ENCODE results near the gene DYRK1A. TPM values are rescaled to one million over a fixed set of nuclear protein-coding genes. Genes with fewer than 3 reads are reported as not detected.

DYRK1A gene
- total RNA-seq, 5 donors from 2014 or later (not counting 1 experiment from before 2014, with no cell fraction given) = 113 to 149 (median 115) TPM

- CTCF ChIA-PET = no interaction called here
- no peaks in the 10 kb centered on the region for H3K9me3 Mint-ChIP-seq
- H3K4me3 Mint-ChIP-seq = peak overlapping the region in 1 of 3 donors; percentile 57
- no peaks in the 10 kb centered on the region for H3K36me3 ChIP-seq (ENCODE audit: control insufficient read depth in 2 of 2, extremely low read depth in 1 of 2, insufficient read depth in 1 of 2, low read length in 1 of 2)
- H3K9me3 ChIP-seq = no peaks in the 10 kb centered on the region
- no peak for DNase-seq
- H3K27me3 Mint-ChIP-seq = no peaks in the 10 kb centered on the region
- WGBS (ENCODE audit: insufficient coverage) = 43% methylated on average over 1 of the region's 3 CpGs
- H3K27ac ChIP-seq (ENCODE audit: low read length) = no peak overlapping the region
- POLR2A ChIA-PET = no interaction called here
- H3K4me1 Mint-ChIP-seq = peaks cover 89 to 90% (median 89%) of the 10 kb centered on the region in 3 donors
- no peaks in the 10 kb centered on the region for H3K27me3 ChIP-seq (replicated peaks in 1 of 2; ENCODE audit: control insufficient read depth in 2 of 2, extremely low read depth in 1 of 2, insufficient read depth in 2 of 2, low read length in 1 of 2)
- H3K4me3 ChIP-seq (ENCODE audit: control insufficient read depth in 1 of 2, extremely low read depth in 1 of 2, low read length in 1 of 2) = no peak overlapping the region
- ATAC-seq (replicated peaks in 1 of 4) = peak in 1 of 4 experiments; percentile 7
- H3K4me1 ChIP-seq (ENCODE audit: control insufficient read depth in 1 of 2, extremely low read depth in 1 of 2, insufficient read depth in 2 of 2, low read length in 2 of 2) = peaks cover 38 to 66% of the 10 kb centered on the region in 2 experiments
- no peak overlapping the region for H3K27ac Mint-ChIP-seq
- H3K36me3 Mint-ChIP-seq = peaks cover 6% of the 10 kb centered on the region
These were observed 27.2 kb downstream of the DYRK1A start for GRCh38 chr21:37393786-37394185.

GRCh38 chr21:37395961-37396360, 29.4 kb downstream of the DYRK1A start:
- Histone ChIP-seq H3K27ac (ENCODE audit: low read length) (no peak overlapping the region), H3K9me3 (no peaks in the 10 kb centered on the region), H3K4me1 (ENCODE audit: control insufficient read depth in 1 of 2, extremely low read depth in 1 of 2, insufficient read depth in 2 of 2, low read length in 2 of 2) (peaks cover 32 to 55% of the 10 kb centered on the region in 2 experiments), H3K36me3 (ENCODE audit: control insufficient read depth in 2 of 2, extremely low read depth in 1 of 2, insufficient read depth in 1 of 2, low read length in 1 of 2) (no peaks in the 10 kb centered on the region), H3K4me3 (ENCODE audit: control insufficient read depth in 1 of 2, extremely low read depth in 1 of 2, low read length in 1 of 2) (no peak overlapping the region), H3K27me3 (replicated peaks in 1 of 2; ENCODE audit: control insufficient read depth in 2 of 2, extremely low read depth in 1 of 2, insufficient read depth in 2 of 2, low read length in 1 of 2) (no peaks in the 10 kb centered on the region)
- H3K36me3 Mint-ChIP-seq = peaks cover 12% of the 10 kb centered on the region
- peaks cover 0 to 3% (median 0%) of the 10 kb centered on the region in 3 donors for H3K9me3 Mint-ChIP-seq
- peak overlapping the region in 2 of 3 donors; percentile 22 to 52 for H3K4me3 Mint-ChIP-seq
- H3K27ac Mint-ChIP-seq = peak overlapping the region; percentile 14 to 20
- DNase-seq = no peak
- CTCF ChIA-PET = no interaction called here
- no CpG with 5 or more reads among the region's 2 CpGs for WGBS (ENCODE audit: insufficient coverage)
- POLR2A ChIA-PET = no interaction called here
- no peak for ATAC-seq (replicated peaks in 1 of 4)
- no peaks in the 10 kb centered on the region for H3K27me3 Mint-ChIP-seq
- peaks cover 89 to 91% (median 91%) of the 10 kb centered on the region in 3 donors for H3K4me1 Mint-ChIP-seq

GRCh38 chr21:37396855-37397254, 30.3 kb downstream of the DYRK1A start:
- H3K27me3 Mint-ChIP-seq = no peaks in the 10 kb centered on the region
- 92% methylated on average over 4 of the region's 6 CpGs for WGBS (ENCODE audit: insufficient coverage)
- H3K9me3 Mint-ChIP-seq = peaks cover 0 to 6% (median 0%) of the 10 kb centered on the region in 3 donors
- H3K4me1 ChIP-seq (ENCODE audit: control insufficient read depth in 1 of 2, extremely low read depth in 1 of 2, insufficient read depth in 2 of 2, low read length in 2 of 2) = peaks cover 30 to 54% of the 10 kb centered on the region in 2 experiments
- H3K27ac Mint-ChIP-seq = no peak overlapping the region
- H3K36me3 Mint-ChIP-seq = peaks cover 14% of the 10 kb centered on the region
- H3K27ac ChIP-seq (ENCODE audit: low read length) = no peak overlapping the region
- H3K4me1 Mint-ChIP-seq = peaks cover 86 to 88% (median 87%) of the 10 kb centered on the region in 3 donors
- no peaks in the 10 kb centered on the region for H3K27me3 ChIP-seq (replicated peaks in 1 of 2; ENCODE audit: control insufficient read depth in 2 of 2, extremely low read depth in 1 of 2, insufficient read depth in 2 of 2, low read length in 1 of 2)
- DNase-seq (no peak), ATAC-seq (replicated peaks in 1 of 4) (no peak)
- no peaks in the 10 kb centered on the region for H3K36me3 ChIP-seq (ENCODE audit: control insufficient read depth in 2 of 2, extremely low read depth in 1 of 2, insufficient read depth in 1 of 2, low read length in 1 of 2)
- CTCF ChIA-PET = interaction anchor here in 1 of 2 donors (0.6 kb wide), 2 partner anchors 14 to 62 kb away, joined by 3 to 4 read pairs; no protein-coding TSS in a partner anchor
- H3K4me3 ChIP-seq (ENCODE audit: control insufficient read depth in 1 of 2, extremely low read depth in 1 of 2, low read length in 1 of 2) = no peak overlapping the region
- peak overlapping the region in 1 of 3 donors; percentile 52 for H3K4me3 Mint-ChIP-seq
- POLR2A ChIA-PET = interaction anchor here (0.6 kb wide), 2 partner anchors 28 to 784 kb away, joined by 3 read pairs; no protein-coding TSS in a partner anchor
- no peaks in the 10 kb centered on the region for H3K9me3 ChIP-seq

GRCh38 chr21:37398697-37399096, 32.1 kb downstream of the DYRK1A start:
- Histone ChIP-seq H3K27ac (ENCODE audit: low read length) (no peak overlapping the region), H3K4me1 (ENCODE audit: control insufficient read depth in 1 of 2, extremely low read depth in 1 of 2, insufficient read depth in 2 of 2, low read length in 2 of 2) (peaks cover 18 to 45% of the 10 kb centered on the region in 2 experiments), H3K27me3 (replicated peaks in 1 of 2; ENCODE audit: control insufficient read depth in 2 of 2, extremely low read depth in 1 of 2, insufficient read depth in 2 of 2, low read length in 1 of 2) (no peaks in the 10 kb centered on the region), H3K36me3 (ENCODE audit: control insufficient read depth in 2 of 2, extremely low read depth in 1 of 2, insufficient read depth in 1 of 2, low read length in 1 of 2) (no peaks in the 10 kb centered on the region), H3K4me3 (ENCODE audit: control insufficient read depth in 1 of 2, extremely low read depth in 1 of 2, low read length in 1 of 2) (no peak overlapping the region), H3K9me3 (peaks cover 2% of the 10 kb centered on the region)
- Mint-ChIP-seq H3K4me1 (peaks cover 85 to 87% (median 86%) of the 10 kb centered on the region in 3 donors), H3K9me3 (peaks cover 0 to 16% (median 6%) of the 10 kb centered on the region in 3 donors), H3K27ac (peak overlapping the region in 1 of 2 donors; percentile 75), H3K4me3 (peak overlapping the region; percentile 4 to 67 (median 22)), H3K27me3 (no peaks in the 10 kb centered on the region), H3K36me3 (peaks cover 21% of the 10 kb centered on the region)
- ChIA-PET CTCF (interaction anchor here in 1 of 2 donors (1.0 kb wide), 1 partner anchor 9 kb away, joined by 3 read pairs; no protein-coding TSS in a partner anchor), POLR2A (interaction anchor here (0.5 to 1.0 kb wide), 7 partner anchors 15 to 244 kb away, joined by 3 to 9 read pairs (median 4); no protein-coding TSS in a partner anchor)
- DNase-seq (peak in 20 of 35 experiments; percentile 11 to 60 (median 23)), ATAC-seq (replicated peaks in 1 of 4) (peak; percentile 74 to 81 (median 78))
- no CpG with 5 or more reads among the region's 5 CpGs for WGBS (ENCODE audit: insufficient coverage)

GRCh38 chr21:37402251-37402867, 35.8 kb downstream of the DYRK1A start:
- peak overlapping the region in 1 of 3 donors; percentile 50 for H3K4me3 Mint-ChIP-seq
- CTCF ChIA-PET = interaction anchor here in 1 of 2 donors (0.5 to 0.9 kb wide), 2 partner anchors 11 to 18 kb away, joined by 3 read pairs; no protein-coding TSS in a partner anchor
- H3K27me3 Mint-ChIP-seq = no peaks in the 10 kb centered on the region
- H3K27me3 ChIP-seq (replicated peaks in 1 of 2; ENCODE audit: control insufficient read depth in 2 of 2, extremely low read depth in 1 of 2, insufficient read depth in 2 of 2, low read length in 1 of 2) = no peaks in the 10 kb centered on the region
- peaks cover 0 to 16% (median 6%) of the 10 kb centered on the region in 3 donors for H3K9me3 Mint-ChIP-seq
- no peak overlapping the region for H3K27ac ChIP-seq (ENCODE audit: low read length)
- no peaks in the 10 kb centered on the region for H3K36me3 ChIP-seq (ENCODE audit: control insufficient read depth in 2 of 2, extremely low read depth in 1 of 2, insufficient read depth in 1 of 2, low read length in 1 of 2)
- H3K4me3 ChIP-seq (ENCODE audit: control insufficient read depth in 1 of 2, extremely low read depth in 1 of 2, low read length in 1 of 2) = no peak overlapping the region
- peaks cover 14 to 40% of the 10 kb centered on the region in 2 experiments for H3K4me1 ChIP-seq (ENCODE audit: control insufficient read depth in 1 of 2, extremely low read depth in 1 of 2, insufficient read depth in 2 of 2, low read length in 2 of 2)
- peaks cover 21% of the 10 kb centered on the region for H3K36me3 Mint-ChIP-seq
- H3K4me1 Mint-ChIP-seq = peaks cover 87 to 93% (median 88%) of the 10 kb centered on the region in 3 donors
- POLR2A ChIA-PET = interaction anchor here (0.6 to 1.1 kb wide), 4 partner anchors 11 to 64 kb away, joined by 3 to 6 read pairs (median 3); no protein-coding TSS in a partner anchor
- 100% methylated on average over 1 of the region's 3 CpGs for WGBS (ENCODE audit: insufficient coverage)
- no peak overlapping the region for H3K27ac Mint-ChIP-seq
- peaks cover 2% of the 10 kb centered on the region for H3K9me3 ChIP-seq
- no peak for ATAC-seq (replicated peaks in 1 of 4)
- DNase-seq = no peak

GRCh38 chr21:37405629-37406028, 39.1 kb downstream of the DYRK1A start:
- DNase-seq (peak in 4 of 35 experiments; percentile 8 to 32 (median 14)), ATAC-seq (replicated peaks in 1 of 4) (peak in 1 of 4 experiments; percentile 60)
- POLR2A ChIA-PET = no interaction called here
- Histone ChIP-seq H3K9me3 (peaks cover 2% of the 10 kb centered on the region), H3K27ac (ENCODE audit: low read length) (no peak overlapping the region), H3K36me3 (ENCODE audit: control insufficient read depth in 2 of 2, extremely low read depth in 1 of 2, insufficient read depth in 1 of 2, low read length in 1 of 2) (no peaks in the 10 kb centered on the region), H3K4me1 (ENCODE audit: control insufficient read depth in 1 of 2, extremely low read depth in 1 of 2, insufficient read depth in 2 of 2, low read length in 2 of 2) (peaks cover 7 to 35% of the 10 kb centered on the region in 2 experiments), H3K4me3 (ENCODE audit: control insufficient read depth in 1 of 2, extremely low read depth in 1 of 2, low read length in 1 of 2) (no peak overlapping the region), H3K27me3 (replicated peaks in 1 of 2; ENCODE audit: control insufficient read depth in 2 of 2, extremely low read depth in 1 of 2, insufficient read depth in 2 of 2, low read length in 1 of 2) (no peaks in the 10 kb centered on the region)
- WGBS (ENCODE audit: insufficient coverage) = no CpG with 5 or more reads among the region's 4 CpGs
- Mint-ChIP-seq H3K9me3 (peaks cover 0 to 13% (median 6%) of the 10 kb centered on the region in 3 donors), H3K27me3 (no peaks in the 10 kb centered on the region), H3K36me3 (peaks cover 23% of the 10 kb centered on the region), H3K4me1 (peaks cover 84 to 91% (median 85%) of the 10 kb centered on the region in 3 donors), H3K4me3 (peak overlapping the region in 1 of 3 donors; percentile 22), H3K27ac (no peak overlapping the region)
- CTCF ChIA-PET = no interaction called here
